ENCODE results near the gene PTPRD.

GRCh38 chr9:8486095-8486494 is 2126.7 kb downstream of the PTPRD start:
- TF ChIP-seq CTCF (IDR thresholded peaks at IDR 0.05) (peak in 3 of 6 experiments; percentile 27 to 41 (median 41)), POLR2A (IDR thresholded peaks at IDR 0.05) (no peak)

Data from Peyer's patch (tissue), 4 donors.